Measurements from ENCODE around the gene KCNQ2.

KCNQ2 gene

DNA sequence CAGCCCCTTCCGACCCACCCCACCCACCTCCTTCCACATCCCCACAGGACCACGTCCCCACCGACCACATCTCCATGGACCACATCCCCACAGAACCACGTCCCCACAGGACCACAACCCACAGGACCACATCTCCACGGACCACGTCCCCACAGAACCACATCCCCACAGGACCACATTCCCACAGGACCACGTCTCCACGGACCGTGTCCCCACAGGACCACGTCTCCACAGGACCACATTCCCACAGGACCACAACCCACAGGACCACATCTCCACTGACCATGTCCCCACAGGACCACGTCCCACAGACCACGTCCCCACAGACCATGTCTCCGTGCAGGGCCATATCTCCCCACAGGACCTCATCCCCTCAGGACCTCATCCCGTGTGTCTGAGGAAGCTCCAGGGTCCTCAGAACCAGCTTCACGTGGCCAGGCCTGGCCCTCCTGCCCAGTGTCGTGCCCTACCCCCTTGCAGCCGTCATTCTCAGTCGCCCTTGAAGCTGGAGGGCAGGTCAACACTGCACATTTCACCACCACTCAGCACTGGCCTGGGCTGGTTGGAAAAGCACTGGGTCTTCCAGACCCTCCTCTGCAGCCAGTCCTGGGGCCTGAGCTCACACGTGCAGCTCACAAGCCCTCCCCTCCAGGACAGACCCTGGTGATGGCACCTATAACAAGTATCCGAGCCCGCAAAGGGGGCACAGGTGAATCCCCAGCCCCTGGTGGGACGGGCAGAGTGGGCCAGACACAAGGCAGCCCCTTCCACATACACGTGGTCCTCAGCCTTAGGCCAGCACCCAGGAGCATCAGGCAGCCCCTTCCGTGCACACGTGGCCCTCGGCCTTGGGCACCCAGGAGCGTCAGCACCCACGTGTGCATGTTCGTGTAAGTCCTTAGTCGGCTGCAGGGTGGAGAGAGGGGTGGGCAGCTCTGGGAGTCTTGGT lies 115.2 kb downstream of the KCNQ2 start:
- no peak for DNase-seq (ENCODE audit: low read depth)

DNA sequence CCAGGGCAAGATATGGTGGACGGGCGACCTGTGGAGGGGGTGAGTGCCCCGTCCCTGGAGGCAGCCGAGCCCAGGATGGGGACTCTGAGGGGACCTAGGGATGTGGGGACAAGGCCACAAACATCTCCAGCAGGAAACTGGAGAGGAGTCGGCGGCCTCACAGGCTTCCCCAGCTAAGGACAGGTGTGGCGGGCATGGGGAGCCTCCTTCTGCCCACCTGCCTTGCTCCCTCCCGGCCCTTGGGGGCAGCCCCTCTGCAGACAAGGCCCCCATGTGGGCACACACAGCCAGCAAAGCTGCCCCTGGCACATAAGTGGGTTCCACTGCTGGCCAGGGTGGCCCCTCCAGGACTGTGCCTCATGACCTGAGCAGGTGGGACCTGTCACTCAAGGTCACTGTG lies 115.9 kb downstream of the KCNQ2 start:
- no peak for DNase-seq (ENCODE audit: low read depth)

DNA sequence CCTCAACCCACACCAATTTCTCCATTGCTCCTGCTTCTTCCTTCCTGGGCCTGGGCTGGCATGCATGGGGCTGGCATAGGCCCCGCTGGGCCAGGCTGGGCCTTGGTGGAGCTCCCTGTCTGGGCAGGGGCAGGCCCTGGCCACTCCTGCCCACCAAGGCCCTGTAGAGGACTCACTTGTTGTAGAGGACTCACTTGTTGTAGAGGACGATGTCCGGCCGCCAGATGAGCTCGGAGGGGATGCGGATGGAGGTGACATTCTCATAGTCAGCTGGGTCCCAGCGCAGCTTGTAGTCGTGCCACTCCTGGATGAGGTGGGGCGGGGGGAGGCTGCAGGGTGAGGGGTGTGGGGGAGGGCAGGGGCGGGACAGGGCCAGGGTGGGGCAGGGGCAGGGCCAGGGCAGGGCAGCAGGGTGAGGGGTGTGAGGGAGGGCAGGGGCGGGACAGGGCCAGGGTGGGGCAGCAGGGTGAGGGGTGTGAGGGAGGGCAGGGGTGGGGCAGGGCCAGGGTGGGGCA lies 116.6 kb downstream of the KCNQ2 start:
- DNase-seq (ENCODE audit: low read depth) = no peak

DNA sequence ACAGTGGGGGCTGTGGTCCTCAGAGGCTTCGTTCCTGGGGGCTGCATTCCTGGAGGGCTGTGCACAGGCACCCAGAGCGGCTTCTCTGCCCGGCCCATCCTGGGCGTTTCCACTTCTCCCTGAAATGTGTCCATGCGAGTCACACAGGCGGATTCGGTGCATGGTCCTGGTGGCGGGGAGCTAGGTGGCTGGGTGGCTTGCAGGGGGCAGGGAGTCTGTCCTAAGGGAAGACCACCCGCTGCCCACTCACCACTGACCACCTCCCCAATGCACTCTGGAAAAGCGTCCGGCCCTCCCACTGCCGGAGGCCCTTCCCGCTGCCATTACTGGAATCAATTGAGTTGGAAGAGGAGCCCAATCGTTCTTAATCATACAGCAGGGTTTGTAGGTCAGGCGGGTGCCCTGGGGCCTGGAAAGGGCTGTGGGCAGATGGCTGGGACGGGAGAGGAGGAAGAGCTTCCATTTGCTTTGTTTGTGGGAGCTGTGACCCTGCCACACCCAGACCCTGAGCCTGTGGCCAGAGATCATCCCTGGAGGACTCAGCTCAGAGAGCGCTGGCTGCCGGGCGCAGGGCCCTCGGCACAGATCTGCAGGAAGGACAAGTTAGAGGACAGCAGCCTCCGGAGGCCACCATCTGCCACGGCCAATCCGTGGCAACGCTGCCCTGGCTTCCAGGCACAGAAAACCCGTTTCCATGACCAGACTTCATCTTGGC lies 117.7 kb downstream of the KCNQ2 start:
- DNase-seq (ENCODE audit: low read depth) = no peak

DNA sequence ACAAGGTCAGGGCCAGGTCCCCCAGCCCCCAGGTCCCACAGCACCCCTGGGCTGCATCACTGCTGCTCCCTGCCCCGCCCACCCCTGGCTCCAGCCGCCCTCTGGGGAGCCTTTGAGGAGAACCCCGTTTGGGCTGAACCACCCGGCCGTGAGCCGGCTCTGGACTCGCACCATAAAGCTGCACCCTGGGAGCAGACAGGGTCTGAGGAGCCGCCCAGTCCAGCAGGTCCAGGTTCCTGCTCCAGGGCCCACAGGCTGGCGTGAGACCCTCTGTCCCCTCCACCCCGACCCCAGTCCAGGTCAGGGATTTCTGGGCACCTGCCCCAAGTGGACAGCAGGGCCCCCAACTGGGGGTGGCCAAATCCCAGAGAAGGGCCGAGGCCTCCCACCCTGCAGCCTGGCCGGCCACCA lies 119.6 kb downstream of the KCNQ2 start:
- no peak for DNase-seq (ENCODE audit: low read depth)

DNA sequence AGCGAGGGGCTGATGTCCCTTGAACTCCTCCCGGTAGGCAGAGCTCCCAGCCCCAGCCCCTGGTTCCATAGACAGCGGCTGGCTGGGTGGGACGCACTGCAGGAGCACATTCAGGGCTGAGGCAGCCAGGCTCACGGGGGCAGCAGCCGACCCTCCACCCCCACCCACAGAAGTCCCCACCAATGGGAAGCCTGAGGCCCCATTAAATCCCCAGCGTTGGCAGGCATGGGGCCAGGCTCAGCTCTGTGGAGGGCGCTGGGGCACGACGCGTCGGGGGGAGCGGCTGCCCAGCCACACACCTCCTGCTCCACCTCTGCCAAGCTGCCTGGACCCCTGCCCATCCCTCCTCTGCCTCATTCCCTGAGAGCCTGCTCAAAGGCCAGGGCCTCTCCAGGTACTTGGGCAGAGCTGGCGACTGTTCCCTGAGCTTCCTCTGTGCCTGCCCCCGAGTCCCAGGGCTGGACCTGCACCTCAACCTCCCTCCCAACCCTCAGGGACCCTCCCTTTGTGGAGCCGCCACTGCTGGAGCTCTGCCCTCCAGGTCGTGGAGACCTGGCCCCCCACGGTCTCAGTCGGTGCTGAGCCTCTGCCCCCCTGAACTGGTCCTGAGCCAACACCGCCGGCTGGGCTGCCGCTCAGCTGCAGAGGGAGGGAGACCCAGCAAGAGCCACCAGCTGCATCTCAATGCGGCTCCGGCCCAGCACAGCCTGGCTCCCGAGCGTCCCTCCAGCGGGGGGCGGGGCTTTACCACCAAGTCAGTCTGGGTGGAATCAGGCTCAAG lies 120.5 kb downstream of the KCNQ2 start:
- DNase-seq (ENCODE audit: low read depth) = no peak

DNA sequence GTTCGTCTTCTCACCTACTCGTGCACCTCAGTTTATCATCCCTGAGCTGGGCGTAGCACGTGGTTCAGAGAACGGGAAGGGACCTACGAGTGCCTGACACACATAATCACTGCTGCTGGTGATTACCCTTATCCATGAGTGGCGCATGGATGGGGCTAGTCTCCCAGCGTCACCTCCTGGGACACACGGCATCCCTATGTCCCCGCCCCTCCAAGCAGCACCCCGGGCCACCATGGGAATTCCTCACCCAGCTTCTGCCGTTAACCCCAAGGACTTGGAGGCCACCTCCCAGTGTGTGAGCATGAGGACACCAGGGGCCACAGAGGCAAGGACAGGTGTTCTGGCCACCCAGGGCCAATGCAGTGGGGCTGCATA lies 121.1 kb downstream of the KCNQ2 start:
- DNase-seq (ENCODE audit: low read depth) = no peak

DNA sequence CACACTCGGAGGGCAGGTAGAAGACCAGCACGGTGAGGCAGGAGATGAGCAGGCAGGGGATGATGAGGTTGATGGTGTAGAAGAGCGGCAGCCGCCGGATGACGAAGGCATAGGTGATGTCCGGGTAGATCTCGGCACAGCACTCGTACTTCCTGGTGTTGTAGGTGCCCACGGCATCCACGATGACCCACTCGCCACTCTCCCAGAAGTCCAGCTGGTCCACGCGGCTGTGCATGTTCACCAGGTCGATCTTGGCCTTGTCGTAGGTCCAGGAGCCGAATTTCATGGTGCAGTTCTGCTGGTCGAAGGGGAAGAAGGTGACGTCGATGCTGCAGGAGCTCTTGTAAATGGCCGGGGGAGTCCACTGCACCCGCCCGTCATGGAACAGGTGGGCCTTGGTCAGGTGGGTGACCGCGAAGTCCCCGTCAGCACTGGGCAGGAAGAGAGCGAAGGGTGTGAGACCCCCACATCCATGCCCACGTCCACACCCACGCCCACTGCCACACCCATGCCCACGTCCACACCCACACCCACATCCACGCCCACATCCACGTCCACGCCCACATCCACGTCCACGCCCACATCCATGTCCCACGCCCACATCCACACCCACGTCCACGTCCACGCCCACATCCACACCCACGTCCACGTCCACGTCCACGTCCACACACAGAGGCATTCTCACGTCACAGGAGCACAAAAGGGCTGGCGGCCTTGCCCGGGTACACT lies 121.7 kb downstream of the KCNQ2 start:
- no peak for DNase-seq (ENCODE audit: low read depth)
